ENCODE results near the gene PTGER1. TPM values are rescaled to one million over a fixed set of nuclear protein-coding genes. Genes with fewer than 3 reads are reported as not detected.
A peak's percentile ranks its signal among the peaks of the same experiment; 100 is the strongest.

The PTGER1 gene
- total and polyA plus RNA-seq, 9 of the 15 experiments (the other 6 are each of a cell fraction or from before 2014, with no cell fraction given): 0.06 to 0.36 (median 0.31) TPM; not detected in 5

DNA sequence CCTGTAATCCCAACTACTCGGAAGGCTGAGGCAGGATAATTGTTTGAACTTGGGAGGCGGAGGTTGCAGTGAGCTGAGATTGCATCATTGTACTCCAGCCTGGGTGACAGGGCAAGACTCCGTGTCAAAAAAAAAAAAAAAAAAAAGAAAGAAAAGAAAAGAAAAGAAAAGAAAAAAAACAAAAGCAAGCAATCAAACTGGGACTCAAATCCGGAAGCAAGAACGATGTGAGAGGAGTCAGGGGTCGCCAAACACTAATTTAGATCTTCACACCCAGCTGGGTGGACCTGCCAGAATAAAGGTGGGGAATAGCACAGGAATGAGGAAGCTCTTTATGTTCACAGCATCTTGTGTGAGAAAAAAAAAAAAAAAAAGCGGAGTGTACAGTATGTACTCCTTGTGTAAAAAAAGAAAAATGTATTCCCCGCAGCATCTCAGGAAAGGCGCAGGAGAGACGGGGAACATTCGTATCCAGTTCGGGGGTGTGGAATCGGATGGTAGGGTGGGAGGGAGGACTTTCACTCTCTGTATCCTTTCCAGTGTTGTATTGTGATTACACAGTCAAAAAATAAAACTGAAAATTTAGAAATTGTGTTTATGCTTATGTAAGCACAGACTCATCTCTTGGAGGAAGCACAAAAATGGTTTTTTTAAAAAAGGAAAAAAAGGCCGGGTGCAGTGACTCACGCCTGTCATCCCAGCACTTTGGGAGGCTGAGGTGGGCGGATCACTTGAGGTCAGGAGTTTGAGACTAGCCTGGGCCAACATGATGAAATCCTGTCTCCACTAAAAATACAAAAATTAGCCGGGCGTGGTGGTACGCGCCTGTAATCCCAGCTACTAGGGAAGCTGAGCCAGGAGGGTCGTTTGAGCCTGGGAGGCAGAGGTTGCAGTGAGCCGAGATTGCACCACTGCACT is 35.4 kb upstream of the PTGER1 start (continued):
- TF ChIP-seq, protein P1, sequence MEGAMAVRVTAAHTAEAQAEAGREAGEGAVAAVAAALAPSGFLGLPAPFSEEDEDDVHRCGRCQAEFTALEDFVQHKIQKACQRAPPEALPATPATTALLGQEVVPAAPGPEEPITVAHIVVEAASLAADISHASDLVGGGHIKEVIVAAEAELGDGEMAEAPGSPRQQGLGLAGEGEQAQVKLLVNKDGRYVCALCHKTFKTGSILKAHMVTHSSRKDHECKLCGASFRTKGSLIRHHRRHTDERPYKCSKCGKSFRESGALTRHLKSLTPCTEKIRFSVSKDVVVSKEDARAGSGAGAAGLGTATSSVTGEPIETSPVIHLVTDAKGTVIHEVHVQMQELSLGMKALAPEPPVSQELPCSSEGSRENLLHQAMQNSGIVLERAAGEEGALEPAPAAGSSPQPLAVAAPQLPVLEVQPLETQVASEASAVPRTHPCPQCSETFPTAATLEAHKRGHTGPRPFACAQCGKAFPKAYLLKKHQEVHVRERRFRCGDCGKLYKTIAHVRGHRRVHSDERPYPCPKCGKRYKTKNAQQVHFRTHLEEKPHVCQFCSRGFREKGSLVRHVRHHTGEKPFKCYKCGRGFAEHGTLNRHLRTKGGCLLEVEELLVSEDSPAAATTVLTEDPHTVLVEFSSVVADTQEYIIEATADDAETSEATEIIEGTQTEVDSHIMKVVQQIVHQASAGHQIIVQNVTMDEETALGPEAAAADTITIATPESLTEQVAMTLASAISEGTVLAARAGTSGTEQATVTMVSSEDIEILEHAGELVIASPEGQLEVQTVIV (CRISPR knock-in tag; IDR thresholded peaks at IDR 0.05; ENCODE audit: borderline replicate concordance): no peak
- TF ChIP-seq FOSL1 (tag; conservative IDR thresholded peaks at IDR 0.05) (peak; percentile 85), SIN3B (IDR thresholded peaks at IDR 0.05; ENCODE audit: low read depth) (no peak), SMAD4 (CRISPR knock-in tag; conservative IDR thresholded peaks at IDR 0.05) (0 out of 2 replicates have a peak, but pooled peaks have one; percentile 54), ZC3H4 (CRISPR knock-in tag; IDR thresholded peaks at IDR 0.05; ENCODE audit: borderline replicate concordance) (no peak), ZEB2 (IDR thresholded peaks at IDR 0.05) (peak; percentile 48; the same call in 1 of the 2 replicates), HMG20A (CRISPR knock-in tag; conservative IDR thresholded peaks at IDR 0.05) (no peak), NR2F6 (CRISPR knock-in tag; IDR thresholded peaks at IDR 0.05) (no peak), U2AF1 (optimal IDR thresholded peaks at IDR 0.05; ENCODE audit: low read depth, low read length) (no peak), MAFG (tag; conservative IDR thresholded peaks at IDR 0.05) (no peak; the same call in 1 of the 2 replicates), HEY1 (CRISPR knock-in tag; IDR thresholded peaks at IDR 0.05; ENCODE audit: borderline replicate concordance) (no peak)
- TF ChIP-seq, protein P2, sequence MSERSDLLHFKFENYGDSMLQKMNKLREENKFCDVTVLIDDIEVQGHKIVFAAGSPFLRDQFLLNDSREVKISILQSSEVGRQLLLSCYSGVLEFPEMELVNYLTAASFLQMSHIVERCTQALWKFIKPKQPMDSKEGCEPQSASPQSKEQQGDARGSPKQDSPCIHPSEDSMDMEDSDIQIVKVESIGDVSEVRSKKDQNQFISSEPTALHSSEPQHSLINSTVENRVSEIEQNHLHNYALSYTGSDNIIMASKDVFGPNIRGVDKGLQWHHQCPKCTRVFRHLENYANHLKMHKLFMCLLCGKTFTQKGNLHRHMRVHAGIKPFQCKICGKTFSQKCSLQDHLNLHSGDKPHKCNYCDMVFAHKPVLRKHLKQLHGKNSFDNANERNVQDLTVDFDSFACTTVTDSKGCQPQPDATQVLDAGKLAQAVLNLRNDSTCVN (CRISPR knock-in tag; IDR thresholded peaks at IDR 0.05): no peak
- TF ChIP-seq, protein P3, sequence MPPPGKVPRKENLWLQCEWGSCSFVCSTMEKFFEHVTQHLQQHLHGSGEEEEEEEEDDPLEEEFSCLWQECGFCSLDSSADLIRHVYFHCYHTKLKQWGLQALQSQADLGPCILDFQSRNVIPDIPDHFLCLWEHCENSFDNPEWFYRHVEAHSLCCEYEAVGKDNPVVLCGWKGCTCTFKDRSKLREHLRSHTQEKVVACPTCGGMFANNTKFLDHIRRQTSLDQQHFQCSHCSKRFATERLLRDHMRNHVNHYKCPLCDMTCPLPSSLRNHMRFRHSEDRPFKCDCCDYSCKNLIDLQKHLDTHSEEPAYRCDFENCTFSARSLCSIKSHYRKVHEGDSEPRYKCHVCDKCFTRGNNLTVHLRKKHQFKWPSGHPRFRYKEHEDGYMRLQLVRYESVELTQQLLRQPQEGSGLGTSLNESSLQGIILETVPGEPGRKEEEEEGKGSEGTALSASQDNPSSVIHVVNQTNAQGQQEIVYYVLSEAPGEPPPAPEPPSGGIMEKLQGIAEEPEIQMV (tag; conservative IDR thresholded peaks at IDR 0.05; ENCODE audit: low read depth): no peak
- TF ChIP-seq, protein P4, sequence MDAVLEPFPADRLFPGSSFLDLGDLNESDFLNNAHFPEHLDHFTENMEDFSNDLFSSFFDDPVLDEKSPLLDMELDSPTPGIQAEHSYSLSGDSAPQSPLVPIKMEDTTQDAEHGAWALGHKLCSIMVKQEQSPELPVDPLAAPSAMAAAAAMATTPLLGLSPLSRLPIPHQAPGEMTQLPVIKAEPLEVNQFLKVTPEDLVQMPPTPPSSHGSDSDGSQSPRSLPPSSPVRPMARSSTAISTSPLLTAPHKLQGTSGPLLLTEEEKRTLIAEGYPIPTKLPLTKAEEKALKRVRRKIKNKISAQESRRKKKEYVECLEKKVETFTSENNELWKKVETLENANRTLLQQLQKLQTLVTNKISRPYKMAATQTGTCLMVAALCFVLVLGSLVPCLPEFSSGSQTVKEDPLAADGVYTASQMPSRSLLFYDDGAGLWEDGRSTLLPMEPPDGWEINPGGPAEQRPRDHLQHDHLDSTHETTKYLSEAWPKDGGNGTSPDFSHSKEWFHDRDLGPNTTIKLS (IDR thresholded peaks at IDR 0.05; ENCODE audit: borderline replicate concordance, low read depth): no peak
- TF ChIP-seq, protein P5, sequence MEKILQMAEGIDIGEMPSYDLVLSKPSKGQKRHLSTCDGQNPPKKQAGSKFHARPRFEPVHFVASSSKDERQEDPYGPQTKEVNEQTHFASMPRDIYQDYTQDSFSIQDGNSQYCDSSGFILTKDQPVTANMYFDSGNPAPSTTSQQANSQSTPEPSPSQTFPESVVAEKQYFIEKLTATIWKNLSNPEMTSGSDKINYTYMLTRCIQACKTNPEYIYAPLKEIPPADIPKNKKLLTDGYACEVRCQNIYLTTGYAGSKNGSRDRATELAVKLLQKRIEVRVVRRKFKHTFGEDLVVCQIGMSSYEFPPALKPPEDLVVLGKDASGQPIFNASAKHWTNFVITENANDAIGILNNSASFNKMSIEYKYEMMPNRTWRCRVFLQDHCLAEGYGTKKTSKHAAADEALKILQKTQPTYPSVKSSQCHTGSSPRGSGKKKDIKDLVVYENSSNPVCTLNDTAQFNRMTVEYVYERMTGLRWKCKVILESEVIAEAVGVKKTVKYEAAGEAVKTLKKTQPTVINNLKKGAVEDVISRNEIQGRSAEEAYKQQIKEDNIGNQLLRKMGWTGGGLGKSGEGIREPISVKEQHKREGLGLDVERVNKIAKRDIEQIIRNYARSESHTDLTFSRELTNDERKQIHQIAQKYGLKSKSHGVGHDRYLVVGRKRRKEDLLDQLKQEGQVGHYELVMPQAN (IDR thresholded peaks at IDR 0.05; ENCODE audit: borderline replicate concordance): no peak; the same call in 1 of the 2 replicates
- TF ChIP-seq, protein P6, sequence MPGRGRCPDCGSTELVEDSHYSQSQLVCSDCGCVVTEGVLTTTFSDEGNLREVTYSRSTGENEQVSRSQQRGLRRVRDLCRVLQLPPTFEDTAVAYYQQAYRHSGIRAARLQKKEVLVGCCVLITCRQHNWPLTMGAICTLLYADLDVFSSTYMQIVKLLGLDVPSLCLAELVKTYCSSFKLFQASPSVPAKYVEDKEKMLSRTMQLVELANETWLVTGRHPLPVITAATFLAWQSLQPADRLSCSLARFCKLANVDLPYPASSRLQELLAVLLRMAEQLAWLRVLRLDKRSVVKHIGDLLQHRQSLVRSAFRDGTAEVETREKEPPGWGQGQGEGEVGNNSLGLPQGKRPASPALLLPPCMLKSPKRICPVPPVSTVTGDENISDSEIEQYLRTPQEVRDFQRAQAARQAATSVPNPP (IDR thresholded peaks at IDR 0.05; ENCODE audit: borderline replicate concordance, insufficient read depth, insufficient read length): no peak
